ENCODE measurements around the gene TAX1BP3.

DNA sequence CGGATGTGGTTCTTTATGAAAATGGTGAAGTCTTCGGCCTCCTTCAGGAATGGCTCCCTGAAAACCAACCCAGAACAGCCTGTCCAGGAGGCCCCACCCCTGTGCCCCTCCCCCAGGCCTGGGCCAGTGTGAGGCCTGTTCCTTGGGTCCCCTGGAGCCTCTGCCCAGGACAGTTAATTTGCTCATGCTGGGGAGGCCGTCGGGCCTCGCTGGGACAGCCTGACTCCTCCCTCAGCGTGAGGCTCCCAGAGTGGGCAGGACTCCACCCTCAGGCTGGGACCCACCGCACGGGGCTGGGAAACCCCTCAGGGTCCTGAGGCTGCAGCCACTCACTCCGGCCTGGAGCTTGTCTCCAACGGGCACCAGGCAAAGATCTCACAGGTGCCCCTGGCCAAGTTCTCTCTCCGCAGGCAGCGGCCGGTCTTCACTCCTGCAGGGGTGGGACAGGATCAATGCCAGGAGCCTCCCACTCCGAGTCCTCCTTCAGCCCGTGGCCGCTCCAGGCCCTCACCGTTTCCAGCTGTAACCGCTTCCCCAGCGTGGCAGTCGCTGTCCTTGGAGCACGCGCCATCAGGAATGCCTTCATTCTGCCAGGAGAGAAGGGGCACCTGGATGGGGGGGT is 21.8 kb upstream of the TAX1BP3 start:
- TF ChIP-seq, protein P1, sequence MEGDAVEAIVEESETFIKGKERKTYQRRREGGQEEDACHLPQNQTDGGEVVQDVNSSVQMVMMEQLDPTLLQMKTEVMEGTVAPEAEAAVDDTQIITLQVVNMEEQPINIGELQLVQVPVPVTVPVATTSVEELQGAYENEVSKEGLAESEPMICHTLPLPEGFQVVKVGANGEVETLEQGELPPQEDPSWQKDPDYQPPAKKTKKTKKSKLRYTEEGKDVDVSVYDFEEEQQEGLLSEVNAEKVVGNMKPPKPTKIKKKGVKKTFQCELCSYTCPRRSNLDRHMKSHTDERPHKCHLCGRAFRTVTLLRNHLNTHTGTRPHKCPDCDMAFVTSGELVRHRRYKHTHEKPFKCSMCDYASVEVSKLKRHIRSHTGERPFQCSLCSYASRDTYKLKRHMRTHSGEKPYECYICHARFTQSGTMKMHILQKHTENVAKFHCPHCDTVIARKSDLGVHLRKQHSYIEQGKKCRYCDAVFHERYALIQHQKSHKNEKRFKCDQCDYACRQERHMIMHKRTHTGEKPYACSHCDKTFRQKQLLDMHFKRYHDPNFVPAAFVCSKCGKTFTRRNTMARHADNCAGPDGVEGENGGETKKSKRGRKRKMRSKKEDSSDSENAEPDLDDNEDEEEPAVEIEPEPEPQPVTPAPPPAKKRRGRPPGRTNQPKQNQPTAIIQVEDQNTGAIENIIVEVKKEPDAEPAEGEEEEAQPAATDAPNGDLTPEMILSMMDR (IDR thresholded peaks at IDR 0.05; ENCODE audit: low read depth, low read length) = no peak
- no peak for TF ChIP-seq EZH2phosphoT487 (IDR thresholded peaks at IDR 0.05; ENCODE audit: low read depth)

Measured in OCI-LY3 (cell line).